Body of pancreas (tissue), 4 donors: ENCODE data around the gene ETS2.

Experiments used
- CTCF ChIP-seq, 7 experiments: fragments of 450-650 bp in 4 of 7; fragments of 200-600 bp in 3 of 7; sonication (generic) in 3 of 7; IDR thresholded peaks; one replicate each; pipeline ENCODE4 v1.5.1; 2016 to 2019; ENCODE audit warnings: antibody characterized with exemption in 7 of 7
- POLR2A ChIP-seq, 3 donors: fragments of 450-650 bp; IDR thresholded peaks; one replicate each; pipeline ENCODE4 v1.6.1; 2016; ENCODE audit warnings: antibody characterized with exemption in 3 of 3, mild to moderate bottlenecking in 2 of 3

DNA sequence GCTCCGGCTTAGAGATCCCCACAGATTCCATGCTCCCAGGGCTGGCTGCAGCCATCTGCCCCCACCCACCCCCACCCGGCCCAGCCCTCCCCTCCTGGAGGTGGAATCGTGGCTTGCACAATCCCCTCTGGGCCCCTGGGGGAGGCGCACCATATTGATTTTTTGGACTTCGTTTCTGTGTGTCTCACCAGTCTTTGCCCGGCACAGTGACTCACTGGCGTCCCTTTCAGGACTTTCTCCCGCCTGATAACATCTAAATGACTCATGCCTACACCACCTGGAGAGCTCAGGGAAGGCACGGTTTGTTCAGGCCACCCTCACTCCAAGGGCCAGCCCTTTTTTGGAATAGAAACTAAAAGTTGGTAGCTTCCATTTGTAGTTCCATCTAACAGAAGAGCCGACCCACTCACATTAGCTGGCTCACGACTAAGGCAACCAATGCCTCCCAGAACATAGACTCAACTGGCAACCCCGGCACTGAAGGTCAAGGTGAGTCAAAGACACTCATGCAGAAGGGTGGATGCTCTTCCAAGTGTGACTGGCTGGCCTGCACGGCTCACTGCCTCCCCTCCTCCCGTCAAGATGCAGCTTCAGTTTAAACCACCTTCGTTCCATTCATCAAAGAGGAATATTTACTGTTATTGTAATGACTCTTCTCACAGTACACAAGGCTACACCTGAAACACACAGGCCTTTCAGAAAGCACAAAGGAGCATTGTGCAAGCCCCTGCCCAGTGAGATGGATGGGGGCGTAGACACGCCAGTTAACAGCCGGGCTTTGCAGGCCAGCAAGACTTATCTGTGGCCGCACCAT, 18.1 kb upstream of the ETS2 start:
- TF ChIP-seq CTCF (IDR thresholded peaks at IDR 0.05), result peak in 1 of 7 experiments; percentile 8
- TF ChIP-seq POLR2A (IDR thresholded peaks at IDR 0.05), result peak in 1 of 3 donors; percentile 37
